ENCODE measurements around the gene CEACAM6. TPM values are rescaled to one million over a fixed set of nuclear protein-coding genes. Genes with fewer than 3 reads are reported as not detected.

CEACAM6 gene
- total and polyA plus RNA-seq, 2 of the 13 experiments (the other 11 are each of a cell fraction or from before 2014, with no cell fraction given): not detected

- in situ Hi-C loops (cut with HindIII; ENCODE audit: extremely low pct_ligation_motif_present, low pct_unique_long_range_greater_than_20kb): no loop called here
- DNase-seq (ENCODE audit: low spot score) (no peak), ATAC-seq (no peak), FAIRE-seq (no peak)
- no peaks in the 10 kb centered on the region for H3K4me1 ChIP-seq (ENCODE audit: insufficient read depth, low read length)
- no peak overlapping the region for H3K4me3 ChIP-seq (replicated peaks in 1 of 3; ENCODE audit: insufficient read depth in 1 of 3, low read depth in 2 of 3, low read length in 3 of 3)
- H3K36me3 ChIP-seq (replicated peaks in 1 of 2; ENCODE audit: control insufficient read depth in 1 of 2, insufficient read depth in 2 of 2, low read length in 2 of 2): no peaks in the 10 kb centered on the region
- intact Hi-C loops (cut with micrococcal nuclease; ENCODE audit: unreplicated experiment): no loop called here
- no peaks in the 10 kb centered on the region for H4K20me1 ChIP-seq (ENCODE audit: insufficient read depth, low read length)
- H3K27ac ChIP-seq (ENCODE audit: extremely low read length, insufficient read depth, low read length): no peak overlapping the region
- H3K79me2 ChIP-seq (ENCODE audit: insufficient read depth, low read length): no peaks in the 10 kb centered on the region
- ChIA-PET POLR2A (no interaction called here), CTCF (ENCODE audit: low intra/inter-chr PET ratio, low total read pairs) (no interaction called here)
- H3K9me3 ChIP-seq (ENCODE audit: low read length): no peaks in the 10 kb centered on the region
- no peak overlapping the region for H3K9ac ChIP-seq (ENCODE audit: insufficient read depth, low read depth, low read length)
- WGBS (ENCODE audit: low lambda C conversion rate): 18% methylated on average over 2 of the region's 2 CpGs
- H3K27me3 ChIP-seq (ENCODE audit: control insufficient read depth in 1 of 2, insufficient read depth in 2 of 2, low read length in 2 of 2): peaks cover 0 to 24% of the 10 kb centered on the region in 2 experiments; a peak in 2 of 5 replicates
- H2AFZ ChIP-seq (ENCODE audit: low read length): no peak overlapping the region
- H3K4me2 ChIP-seq (ENCODE audit: low read depth, low read length): no peak overlapping the region
- BruUV-seq (replicated peaks): no TSS peak
- TF ChIP-seq FOXJ3 (CRISPR knock-in tag; IDR thresholded peaks at IDR 0.05; ENCODE audit: borderline replicate concordance) (no peak), ZFP90 (CRISPR knock-in tag; IDR thresholded peaks at IDR 0.05; ENCODE audit: borderline replicate concordance) (no peak), ATF2 (CRISPR knock-in tag; IDR thresholded peaks at IDR 0.05) (no peak), GMEB1 (CRISPR knock-in tag; IDR thresholded peaks at IDR 0.05; ENCODE audit: borderline replicate concordance) (no peak), MAX (IDR thresholded peaks at IDR 0.05) (no peak), ZNF260 (CRISPR knock-in tag; IDR thresholded peaks at IDR 0.05; ENCODE audit: borderline replicate concordance, low read depth) (no peak), DZIP1 (CRISPR knock-in tag; IDR thresholded peaks at IDR 0.05) (no peak), ZNF615 (CRISPR knock-in tag; IDR thresholded peaks at IDR 0.05; ENCODE audit: borderline replicate concordance) (no peak), POGK (CRISPR knock-in tag; conservative IDR thresholded peaks at IDR 0.05) (no peak), HBP1 (CRISPR knock-in tag; IDR thresholded peaks at IDR 0.05; ENCODE audit: low read depth) (no peak), REXO4 (CRISPR knock-in tag; IDR thresholded peaks at IDR 0.05; ENCODE audit: borderline replicate concordance) (no peak), ZNF414 (CRISPR knock-in tag; IDR thresholded peaks at IDR 0.05) (no peak), ZSCAN20 (CRISPR knock-in tag; IDR thresholded peaks at IDR 0.05; ENCODE audit: borderline replicate concordance) (no peak), CEBPG (CRISPR knock-in tag; IDR thresholded peaks at IDR 0.05) (no peak), ETV6 (CRISPR knock-in tag; conservative IDR thresholded peaks at IDR 0.05) (no peak)
These were observed 21.4 kb downstream of the CEACAM6 start for GRCh38 chr19:41776700-41777099.
